HEK293T (cell line): ENCODE results near the gene ARAP2.

ENCODE experiments used
- BHLHE40 ChIP-seq: fragments of 450-650 bp; IDR thresholded peaks from 2 replicates; pipeline ENCODE4 v1.6.1; 2016; ENCODE audit warnings: mild to moderate bottlenecking, moderate library complexity, borderline replicate concordance
- FOXK2 ChIP-seq: fragments of 450-650 bp; IDR thresholded peaks from 2 replicates; pipeline ENCODE4 v1.6.1; 2016; ENCODE audit warnings: mild to moderate bottlenecking
- FOXM1 ChIP-seq: fragments of 450-650 bp; IDR thresholded peaks from 2 replicates; pipeline ENCODE4 v1.6.1; 2017; ENCODE audit warnings: mild to moderate bottlenecking, borderline replicate concordance
- LEF1 ChIP-seq: fragments of 450-650 bp; IDR thresholded peaks from 2 replicates; pipeline ENCODE4 v1.6.1; 2017; ENCODE audit warnings: mild to moderate bottlenecking, borderline replicate concordance
- SP1 ChIP-seq: fragments of 450-650 bp; IDR thresholded peaks from 2 replicates; pipeline ENCODE4 v1.6.1; 2017
- SUZ12 ChIP-seq: fragments of 450-650 bp; IDR thresholded peaks from 2 replicates; pipeline ENCODE4 v1.6.1; 2016; ENCODE audit warnings: mild to moderate bottlenecking
- TARDBP ChIP-seq: fragments of 450-650 bp; IDR thresholded peaks from 2 replicates; pipeline ENCODE4 v1.6.1; 2016
- ZNF384 ChIP-seq: fragments of 450-650 bp; IDR thresholded peaks from 2 replicates; pipeline ENCODE4 v1.6.1; 2016
- TF ChIP-seq, protein P1 (sequence below): fragments of 450-650 bp; IDR thresholded peaks from 2 replicates; pipeline ENCODE4 v1.6.1; 2016

DNA sequence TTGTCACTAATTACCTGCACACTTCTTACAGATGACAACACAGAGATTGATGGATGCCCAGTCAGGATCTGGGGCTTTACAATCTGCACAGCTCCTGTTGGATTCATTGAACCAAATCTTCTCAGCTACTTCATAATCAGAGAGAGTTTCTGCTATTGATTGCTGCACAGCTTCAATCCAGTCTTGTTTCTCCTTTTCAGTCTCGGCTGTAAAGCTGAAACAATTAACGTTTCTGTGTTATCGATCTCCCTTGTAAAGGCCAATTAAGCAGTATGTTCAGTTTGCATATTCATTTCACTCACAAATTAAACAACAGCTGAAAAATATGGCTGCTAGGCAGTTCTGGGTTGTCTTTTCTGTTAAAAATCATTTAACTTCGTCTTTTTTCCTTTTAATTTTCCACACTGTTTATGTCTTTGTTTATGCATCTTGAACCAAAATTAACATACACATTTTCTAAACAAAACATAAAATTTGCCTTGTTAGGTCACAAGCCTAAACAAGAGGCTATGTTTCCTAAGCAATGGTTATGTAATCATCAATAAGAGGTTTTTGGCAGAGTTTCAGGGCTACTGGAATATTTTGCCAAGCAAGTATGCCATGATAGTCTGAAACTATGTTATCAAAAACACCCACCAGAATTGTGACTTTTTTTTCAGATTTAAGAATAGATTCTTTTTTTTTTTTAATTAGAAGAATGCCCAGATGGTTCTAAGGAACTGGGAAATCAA, 79.2 kb downstream of the ARAP2 start:
- TF ChIP-seq FOXK2 (no peak), SUZ12 (no peak), BHLHE40 (no peak), SP1 (no peak), FOXM1 (no peak), ZNF384 (no peak), LEF1 (no peak), TARDBP (no peak)
- TF ChIP-seq, protein P1, sequence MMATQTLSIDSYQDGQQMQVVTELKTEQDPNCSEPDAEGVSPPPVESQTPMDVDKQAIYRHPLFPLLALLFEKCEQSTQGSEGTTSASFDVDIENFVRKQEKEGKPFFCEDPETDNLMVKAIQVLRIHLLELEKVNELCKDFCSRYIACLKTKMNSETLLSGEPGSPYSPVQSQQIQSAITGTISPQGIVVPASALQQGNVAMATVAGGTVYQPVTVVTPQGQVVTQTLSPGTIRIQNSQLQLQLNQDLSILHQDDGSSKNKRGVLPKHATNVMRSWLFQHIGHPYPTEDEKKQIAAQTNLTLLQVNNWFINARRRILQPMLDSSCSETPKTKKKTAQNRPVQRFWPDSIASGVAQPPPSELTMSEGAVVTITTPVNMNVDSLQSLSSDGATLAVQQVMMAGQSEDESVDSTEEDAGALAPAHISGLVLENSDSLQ: no peak
